GM12892 (cell line): ENCODE measurements around the gene MINDY4.

ENCODE experiments used
- POLR2A ChIP-seq: IDR thresholded peaks from 2 replicates; pipeline ENCODE4 v1.6.1; 2011; ENCODE audit warnings: low read depth, low read length, control low read depth
- POLR2AphosphoS5 ChIP-seq: IDR thresholded peaks from 2 replicates; pipeline ENCODE4 v1.6.1; 2011; ENCODE audit warnings: low read depth, low read length, control low read depth
- TAF1 ChIP-seq: IDR thresholded peaks from 2 replicates; pipeline ENCODE4 v1.6.1; 2011; ENCODE audit warnings: low read depth, mild to moderate bottlenecking, control low read depth, low read length, borderline replicate concordance

DNA sequence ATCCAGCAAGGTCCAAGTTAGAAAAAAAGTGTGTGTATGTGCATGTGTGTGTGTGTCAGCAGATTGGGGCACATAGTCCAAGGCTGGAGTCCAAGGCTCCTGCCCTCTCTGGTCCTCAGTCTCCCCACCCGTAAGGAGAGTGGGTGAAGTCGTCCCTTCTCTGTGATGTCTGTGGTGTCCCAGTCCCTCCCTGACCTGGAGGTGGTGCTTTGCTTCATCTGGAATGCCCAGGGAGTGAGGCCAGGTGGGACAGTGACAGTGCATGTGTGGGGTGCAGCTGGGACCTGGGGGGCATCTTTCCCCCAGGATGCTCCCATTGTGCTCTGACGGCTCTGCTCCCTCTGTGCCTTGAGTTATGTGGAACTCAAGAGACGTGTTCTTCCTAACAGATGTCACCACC is 158.5 kb downstream of the MINDY4 start:
- TF ChIP-seq POLR2AphosphoS5, result no peak
- no peak for TF ChIP-seq POLR2A
- no peak for TF ChIP-seq TAF1
